ENCODE measurements around the gene CRY1.

The CRY1 gene

DNA sequence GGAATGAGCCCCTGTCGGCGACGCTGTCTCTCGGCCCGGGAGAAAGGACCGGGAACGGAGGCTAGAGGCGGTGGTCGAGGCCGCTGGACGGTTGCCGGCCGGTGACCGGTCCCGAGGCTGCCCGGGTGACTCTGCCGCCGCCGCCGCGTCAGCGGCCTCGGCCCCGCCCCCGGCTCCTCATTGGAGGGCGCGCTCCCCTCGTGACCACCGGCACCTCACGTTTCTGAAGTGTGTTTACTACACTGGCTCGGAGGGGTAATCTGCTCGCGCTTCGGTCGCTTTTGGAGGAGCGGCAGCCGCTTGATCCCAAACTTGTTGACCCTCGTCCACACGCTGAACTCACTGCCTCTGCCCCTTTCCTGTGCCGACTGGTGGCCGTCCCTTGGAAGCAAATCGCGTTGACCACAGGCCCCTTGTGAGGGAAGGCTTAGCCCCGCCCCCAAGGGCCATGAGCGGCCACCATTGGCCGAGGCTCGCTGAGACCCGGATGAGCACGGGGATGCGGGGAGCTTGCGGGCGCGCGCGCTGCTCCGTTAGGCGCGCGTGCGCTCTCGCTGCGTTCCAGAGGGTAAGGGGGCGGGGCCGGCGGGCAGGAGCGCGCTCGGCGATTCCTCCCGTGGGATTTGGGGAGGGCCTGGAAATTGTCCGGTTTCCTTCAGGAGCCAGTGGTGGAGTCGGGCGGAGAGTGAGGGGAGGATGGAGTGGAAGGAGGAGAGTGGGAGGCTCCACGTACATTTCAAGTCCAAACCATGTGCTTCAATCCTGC lies at the start of gene CRY1:
Gene CRY1, minus strand, starts transcription at position 133 of the 766 bp plus-strand sequence. CDS start 588 bp downstream, outside the sequence.
- peak within 1 kb of the TSS; percentile 82 for H3K27ac ChIP-seq
- TF ChIP-seq CTCF (conservative IDR thresholded peaks at IDR 0.05) = no peak

DNA sequence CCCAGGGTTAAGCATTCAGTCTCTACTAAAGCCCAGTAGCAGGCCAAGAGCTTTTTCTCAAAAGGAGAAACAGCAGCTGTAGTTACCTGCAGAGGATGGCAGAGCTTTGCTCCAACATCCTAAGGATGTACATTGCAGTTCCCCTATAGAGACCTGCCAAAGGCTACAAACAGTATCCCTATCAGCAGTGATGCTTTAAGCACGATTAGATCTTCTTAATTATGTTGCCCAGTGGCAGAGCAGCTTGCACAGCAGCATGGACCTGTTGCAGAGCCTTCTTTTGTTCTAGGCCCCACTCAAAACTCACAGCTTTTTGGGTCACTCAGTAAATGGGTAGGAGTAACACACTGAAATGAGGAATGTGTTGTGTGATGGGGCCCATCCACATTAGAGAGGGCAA lies 46.4 kb upstream of the CRY1 start:
- TF ChIP-seq CTCF (conservative IDR thresholded peaks at IDR 0.05) = no peak
- H3K27ac ChIP-seq = no peak overlapping the region

- H3K27ac ChIP-seq = no peak overlapping the region
- no peak for TF ChIP-seq CTCF (conservative IDR thresholded peaks at IDR 0.05)
These were observed 45.6 kb upstream of the CRY1 start for GRCh38 chr12:107138990-107139389.

GRCh38 chr12:107135177-107135576 lies 41.8 kb upstream of the CRY1 start:
- TF ChIP-seq CTCF (conservative IDR thresholded peaks at IDR 0.05) = no peak
- H3K27ac ChIP-seq = no peak overlapping the region

DNA sequence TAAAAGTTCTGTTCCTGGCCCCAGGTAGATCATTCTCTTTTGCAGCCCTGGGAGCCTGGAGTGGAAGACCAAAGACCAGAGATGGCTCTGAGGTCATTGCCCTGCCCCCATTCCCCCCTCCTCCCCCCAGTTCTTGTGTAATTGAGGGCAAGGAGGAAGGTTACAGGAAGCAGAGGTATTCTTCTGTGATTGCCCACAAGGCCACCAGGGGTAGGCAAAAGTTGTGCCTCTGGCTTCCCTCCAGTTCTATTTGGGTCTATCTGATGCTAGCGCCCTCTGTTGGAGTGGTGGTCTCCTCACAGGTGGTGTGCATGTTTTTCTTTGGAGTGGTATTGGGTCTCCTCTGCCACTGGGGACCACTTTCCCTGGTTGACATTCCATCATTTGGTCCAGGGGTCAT lies 41.2 kb upstream of the CRY1 start:
- no peak overlapping the region for H3K27ac ChIP-seq
- peak; percentile 16 for TF ChIP-seq CTCF (conservative IDR thresholded peaks at IDR 0.05)

GRCh38 chr12:107133462-107133861 lies 40.1 kb upstream of the CRY1 start:
- no peak for TF ChIP-seq CTCF (conservative IDR thresholded peaks at IDR 0.05)
- H3K27ac ChIP-seq = no peak overlapping the region

DNA sequence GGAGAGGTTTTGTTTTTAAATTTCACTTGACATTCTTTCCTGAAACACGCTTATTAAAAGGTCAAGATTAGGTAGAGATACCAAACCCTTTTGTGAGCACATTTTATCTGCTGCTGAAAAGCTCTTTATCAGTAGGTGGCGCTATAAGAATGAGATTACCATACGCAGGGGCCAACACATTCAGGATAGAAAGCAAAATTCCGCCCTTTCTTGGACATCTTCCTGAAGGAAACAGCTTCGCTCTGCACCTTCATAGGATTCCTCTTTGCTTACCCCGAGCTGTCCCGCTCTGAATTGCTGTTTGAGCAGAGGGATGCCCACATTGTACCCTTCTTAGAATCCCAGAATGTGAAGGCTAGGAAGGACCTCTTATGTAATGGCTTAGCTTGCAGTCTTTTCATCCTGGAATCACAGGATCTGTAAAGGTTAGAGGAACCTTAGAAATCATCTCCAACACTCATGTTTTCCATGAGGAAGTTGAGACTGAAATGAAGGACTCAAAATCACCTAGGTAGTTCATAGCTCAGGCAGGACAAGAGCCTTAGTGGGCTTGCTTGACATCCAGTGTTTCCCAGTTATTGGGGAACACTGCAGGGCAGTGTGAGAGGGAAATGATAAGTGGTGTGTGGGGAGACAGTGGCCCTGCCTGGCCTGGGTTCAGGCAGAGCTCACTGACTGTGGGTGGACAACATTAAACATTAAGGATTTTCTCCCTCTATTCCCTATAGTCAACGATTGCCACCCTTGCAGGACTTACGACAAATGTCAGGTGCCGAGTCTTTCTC lies 38.7 kb upstream of the CRY1 start:
- no peak overlapping the region for H3K27ac ChIP-seq

More for the DNA sequence above, 38.7 kb upstream of the CRY1 start:
- peak; percentile 89 for TF ChIP-seq CTCF (conservative IDR thresholded peaks at IDR 0.05)

All from VCaP (cell line).